Keratinocyte (primary cell): ENCODE measurements around the gene IFI16. TPM values are rescaled to one million over a fixed set of nuclear protein-coding genes. Genes with fewer than 3 reads are reported as not detected.

ENCODE experiments used
- DNase-seq: peaks from one replicate; pipeline ENCODE4 v3.0.0-alpha.2; 2011; ENCODE audit warnings: low read depth, missing footprints, low spot score
- FAIRE-seq: peaks from 2 replicates; lab custom pipeline; 2011; peaks lifted over from hg19 to GRCh38; lab: Jason Lieb, UNC
- H2AFZ ChIP-seq: 2 replicates; pipeline ENCODE4 v1.6.0; 2012; ENCODE audit warnings: low read length, control low read depth, inconsistent platforms; ENCODE audit not compliant: control insufficient read depth
- H3K27ac ChIP-seq: 2 replicates; pipeline ENCODE4 v1.5.1; 2011; ENCODE audit warnings: low read length; ENCODE audit not compliant: control insufficient read depth, insufficient read depth
- H3K27me3 ChIP-seq: 3 replicates; pipeline ENCODE4 v1.6.0; 2011; ENCODE audit warnings: low read length; ENCODE audit not compliant: control insufficient read depth, insufficient read depth; ENCODE audit errors: extremely low read depth
- H3K36me3 ChIP-seq, 2 experiments: 2 replicates in 1 of 2; 3 replicates in 1 of 2; pipeline ENCODE4 v1.5.1; 2011; ENCODE audit warnings: low read length in 2 of 2, mild to moderate bottlenecking in 1 of 2; ENCODE audit not compliant: control insufficient read depth in 2 of 2, insufficient read depth in 2 of 2; ENCODE audit errors: extremely low read depth in 1 of 2
- H3K4me1 ChIP-seq: 3 replicates; pipeline ENCODE4 v1.5.1; 2011; ENCODE audit warnings: low read length; ENCODE audit not compliant: control insufficient read depth, insufficient read depth; ENCODE audit errors: extremely low read depth
- H3K4me2 ChIP-seq: 3 replicates; pipeline ENCODE4 v1.6.0; 2011; ENCODE audit warnings: low read depth, low read length; ENCODE audit not compliant: control insufficient read depth, insufficient read depth; ENCODE audit errors: extremely low read depth
- H3K4me3 ChIP-seq, 3 experiments: fragments of 200-600 bp in 1 of 3; sonication (generic) in 1 of 3; 2 replicates in 2 of 3; 3 replicates in 1 of 3; pipeline ENCODE4 v1.5.1; 2011 to 2016; ENCODE audit warnings: low read length in 3 of 3, mild to moderate bottlenecking in 3 of 3, control low read depth in 2 of 3, inconsistent platforms in 1 of 3, low read depth in 1 of 3, mixed read lengths in 1 of 3, mixed run types in 1 of 3, moderate library complexity in 1 of 3; ENCODE audit not compliant: control insufficient read depth in 2 of 3, insufficient read depth in 2 of 3; ENCODE audit errors: extremely low read depth in 1 of 3
- H3K79me2 ChIP-seq: 2 replicates; pipeline ENCODE4 v1.6.0; 2012; ENCODE audit warnings: low read length; ENCODE audit not compliant: control insufficient read depth, insufficient read depth
- H3K9ac ChIP-seq: 3 replicates; pipeline ENCODE4 v1.6.0; 2011; ENCODE audit warnings: low read length; ENCODE audit not compliant: control insufficient read depth, insufficient read depth; ENCODE audit errors: extremely low read depth
- H3K9me1 ChIP-seq: 3 replicates; pipeline ENCODE4 v1.6.0; 2011; ENCODE audit warnings: low read length; ENCODE audit not compliant: control insufficient read depth, insufficient read depth; ENCODE audit errors: extremely low read depth
- H3K9me3 ChIP-seq: 2 replicates; pipeline ENCODE4 v1.5.1; 2012; ENCODE audit warnings: low read depth, low read length; ENCODE audit not compliant: control insufficient read depth
- H4K20me1 ChIP-seq: 3 replicates; pipeline ENCODE4 v1.6.0; 2011; ENCODE audit warnings: low read length; ENCODE audit not compliant: control insufficient read depth, insufficient read depth; ENCODE audit errors: extremely low read depth
- EZH2 ChIP-seq: IDR thresholded peaks from one replicate; pipeline ENCODE4 v1.6.1; 2012; ENCODE audit warnings: inconsistent platforms, mild to moderate bottlenecking, low read length, moderate library complexity
- dilution Hi-C: fragments of 300-500 bp; cut with MboI; formaldehyde crosslinking; loops from one replicate; pipeline ENCODE4 v1.7.0; 2020; ENCODE audit warnings: low sequenced_read_pairs; ENCODE audit not compliant: extremely low pct_ligation_motif_present
- polyA plus RNA-seq, 5 experiments: library from polyadenylated mRNA; depleted of rRNA in 3 of 5; stranded (reverse) in 3 of 5; stranded (forward) in 1 of 5; unstranded in 1 of 5; fragments of >200 nt; gene quantifications; 1 replicate in 1 of 5; 2 replicates in 3 of 5; 3 replicates in 1 of 5; pipeline versions ENCODE4 v1.2.1 to v1.2.3, GENCODE V29; 2011 to 2012; ENCODE audit warnings: missing spikeins in 2 of 5, low read depth in 1 of 5, low replicate concordance in 1 of 5
- TF ChIP-seq, protein P1 (sequence below), 3 experiments: IDR thresholded peaks in 1 of 3; conservative IDR thresholded peaks in 1 of 3; optimal IDR thresholded peaks in 1 of 3; 2 replicates in 2 of 3; 3 replicates in 1 of 3; pipeline versions ENCODE3 to v1.5.1; 2011; ENCODE audit warnings: low read length in 3 of 3, mild to moderate bottlenecking in 3 of 3, moderate library complexity in 2 of 3, control low read depth in 1 of 3, inconsistent platforms in 1 of 3; ENCODE audit not compliant: insufficient read depth in 2 of 3; ENCODE audit errors: extremely low read depth in 1 of 3

IFI16 gene
- polyA plus RNA-seq, 1 donor (not counting 4 experiments of a cell fraction or from before 2014, with no cell fraction given), result 193 TPM

DNA sequence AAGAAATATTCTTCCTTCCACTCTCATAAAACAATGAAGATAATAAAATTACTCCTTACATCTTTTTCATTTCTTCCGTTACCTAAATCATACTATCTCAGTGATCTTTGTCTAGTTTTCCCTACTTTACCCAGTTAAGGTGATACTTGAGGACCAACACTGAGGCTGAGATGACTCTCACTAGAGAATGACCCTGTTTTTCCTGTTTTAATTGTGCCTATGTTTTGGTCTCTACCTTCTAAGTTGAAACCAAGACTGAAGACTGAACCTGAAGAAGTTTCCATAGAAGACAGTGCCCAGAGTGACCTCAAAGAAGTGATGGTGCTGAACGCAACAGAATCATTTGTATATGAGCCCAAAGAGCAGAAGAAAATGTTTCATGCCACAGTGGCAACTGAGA is 41.7 kb downstream of the IFI16 start:
- Histone ChIP-seq H3K36me3 (peaks cover 16 to 19% of the 10 kb centered on the region in 2 experiments), H3K27ac (no peak overlapping the region), H3K79me2 (no peaks in the 10 kb centered on the region), H3K4me3 (no peak overlapping the region), H3K9me1 (no peaks in the 10 kb centered on the region), H3K27me3 (no peaks in the 10 kb centered on the region), H4K20me1 (no peaks in the 10 kb centered on the region), H3K9ac (no peak overlapping the region), H3K4me1 (peaks cover 29% of the 10 kb centered on the region), H2AFZ (no peak overlapping the region), H3K9me3 (no peaks in the 10 kb centered on the region), H3K4me2 (no peak overlapping the region)
- DNase-seq (no peak), FAIRE-seq (no peak)
- TF ChIP-seq EZH2, result no peak
- TF ChIP-seq, protein P1, sequence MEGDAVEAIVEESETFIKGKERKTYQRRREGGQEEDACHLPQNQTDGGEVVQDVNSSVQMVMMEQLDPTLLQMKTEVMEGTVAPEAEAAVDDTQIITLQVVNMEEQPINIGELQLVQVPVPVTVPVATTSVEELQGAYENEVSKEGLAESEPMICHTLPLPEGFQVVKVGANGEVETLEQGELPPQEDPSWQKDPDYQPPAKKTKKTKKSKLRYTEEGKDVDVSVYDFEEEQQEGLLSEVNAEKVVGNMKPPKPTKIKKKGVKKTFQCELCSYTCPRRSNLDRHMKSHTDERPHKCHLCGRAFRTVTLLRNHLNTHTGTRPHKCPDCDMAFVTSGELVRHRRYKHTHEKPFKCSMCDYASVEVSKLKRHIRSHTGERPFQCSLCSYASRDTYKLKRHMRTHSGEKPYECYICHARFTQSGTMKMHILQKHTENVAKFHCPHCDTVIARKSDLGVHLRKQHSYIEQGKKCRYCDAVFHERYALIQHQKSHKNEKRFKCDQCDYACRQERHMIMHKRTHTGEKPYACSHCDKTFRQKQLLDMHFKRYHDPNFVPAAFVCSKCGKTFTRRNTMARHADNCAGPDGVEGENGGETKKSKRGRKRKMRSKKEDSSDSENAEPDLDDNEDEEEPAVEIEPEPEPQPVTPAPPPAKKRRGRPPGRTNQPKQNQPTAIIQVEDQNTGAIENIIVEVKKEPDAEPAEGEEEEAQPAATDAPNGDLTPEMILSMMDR (optimal IDR thresholded peaks at IDR 0.05 in 1 of 3, IDR thresholded peaks at IDR 0.05 in 1 of 3, conservative IDR thresholded peaks at IDR 0.05 in 1 of 3; ENCODE audit: extremely low read depth in 1 of 3, insufficient read depth in 2 of 3, low read length in 3 of 3), result no peak
- dilution Hi-C loops, result no loop called here

DNA sequence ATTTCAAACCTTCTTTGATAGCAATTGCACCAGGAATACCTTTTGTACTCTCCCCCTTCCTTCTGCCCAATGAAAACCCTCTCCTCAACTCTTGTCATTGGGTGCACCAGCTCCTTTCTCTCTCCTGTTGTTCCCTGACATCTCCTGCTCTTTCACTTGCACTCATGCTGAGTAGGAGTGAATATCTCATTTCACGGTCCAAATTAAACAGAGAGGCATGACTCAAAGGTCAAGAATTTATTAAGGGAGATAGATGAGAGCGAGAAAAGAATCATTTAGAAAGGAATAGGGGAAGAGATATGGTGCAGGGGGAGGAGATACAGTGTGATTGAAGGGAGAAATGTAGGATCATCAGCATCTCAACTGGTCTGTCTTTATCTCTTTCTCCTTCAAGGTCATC is 44.7 kb downstream of the IFI16 start:
- no peaks in the 10 kb centered on the region for H3K9me1 ChIP-seq
- H3K4me1 ChIP-seq, result peaks cover 29% of the 10 kb centered on the region
- H3K9me3 ChIP-seq, result no peaks in the 10 kb centered on the region
- DNase-seq (no peak), FAIRE-seq (peak; percentile 60)
- peak overlapping the region; percentile 54 for H3K4me2 ChIP-seq
- H2AFZ ChIP-seq, result no peak overlapping the region
- no peaks in the 10 kb centered on the region for H4K20me1 ChIP-seq
- no peak for TF ChIP-seq EZH2
- TF ChIP-seq, protein P1 (optimal IDR thresholded peaks at IDR 0.05 in 1 of 3, IDR thresholded peaks at IDR 0.05 in 1 of 3, conservative IDR thresholded peaks at IDR 0.05 in 1 of 3; ENCODE audit: extremely low read depth in 1 of 3, insufficient read depth in 2 of 3, low read length in 3 of 3), result no peak
- no peak overlapping the region for H3K27ac ChIP-seq
- no peak overlapping the region for H3K4me3 ChIP-seq
- no peaks in the 10 kb centered on the region for H3K27me3 ChIP-seq
- dilution Hi-C loops, result no loop called here
- H3K79me2 ChIP-seq, result no peaks in the 10 kb centered on the region
- H3K9ac ChIP-seq, result no peak overlapping the region
- peaks cover 16 to 17% of the 10 kb centered on the region in 2 experiments for H3K36me3 ChIP-seq
